AG08395 (cell line): ENCODE measurements around the gene CAMK1D.

Experiments
- DNase-seq: peaks from one replicate; pipeline ENCODE4 v3.0.0; 2012; ENCODE audit warnings: mixed read lengths, low spot score

CAMK1D gene

GRCh38 chr10:12597176-12597575 lies 247.8 kb downstream of the CAMK1D start:
- DNase-seq: no peak

GRCh38 chr10:12597788-12598765 lies 248.7 kb downstream of the CAMK1D start:
- no peak for DNase-seq

DNA sequence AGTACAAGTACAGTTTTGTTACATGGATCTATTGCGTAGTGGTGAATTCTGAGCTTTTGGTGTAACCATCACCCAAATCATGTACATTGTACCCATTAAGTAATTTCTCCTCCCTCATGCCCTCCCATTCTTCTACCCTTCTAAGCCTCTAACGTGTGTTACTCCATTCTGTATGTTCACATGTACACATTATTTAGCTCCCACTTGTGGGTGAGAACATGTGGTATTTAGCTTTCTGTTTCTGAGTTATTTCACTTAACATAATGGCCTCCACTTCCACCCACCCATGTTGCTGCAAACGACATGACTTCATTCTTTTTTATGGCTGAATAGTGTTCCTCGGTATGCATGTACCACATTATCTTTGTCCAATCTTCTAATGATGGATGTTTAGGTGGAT lies 251.3 kb downstream of the CAMK1D start:
- DNase-seq: no peak

GRCh38 chr10:12602521-12602920 lies 253.2 kb downstream of the CAMK1D start:
- DNase-seq: no peak

GRCh38 chr10:12603766-12604470 lies 254.6 kb downstream of the CAMK1D start:
- DNase-seq: no peak

GRCh38 chr10:12605580-12606405 lies 256.4 kb downstream of the CAMK1D start:
- peak; percentile 87 for DNase-seq

DNA sequence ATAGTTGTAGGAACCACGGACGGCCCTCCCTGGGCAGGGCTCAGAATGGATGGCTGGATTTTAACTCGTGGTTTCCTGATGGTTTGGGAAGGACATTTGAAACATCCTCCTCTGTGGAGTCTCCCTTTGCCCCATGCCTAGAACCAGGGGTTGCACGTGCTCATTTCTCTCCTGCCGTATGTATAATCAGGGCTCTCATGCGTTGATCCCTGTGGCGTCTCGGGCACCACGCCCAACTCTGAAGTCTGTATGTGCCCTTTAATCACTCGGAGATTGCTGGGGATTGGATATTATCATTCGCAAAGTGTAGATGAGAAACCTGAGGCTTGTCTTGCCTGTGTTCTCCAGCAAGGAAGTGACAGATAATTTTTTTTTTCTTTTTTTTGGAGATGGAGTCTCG lies 257.1 kb downstream of the CAMK1D start:
- DNase-seq: peak; percentile 17

DNA sequence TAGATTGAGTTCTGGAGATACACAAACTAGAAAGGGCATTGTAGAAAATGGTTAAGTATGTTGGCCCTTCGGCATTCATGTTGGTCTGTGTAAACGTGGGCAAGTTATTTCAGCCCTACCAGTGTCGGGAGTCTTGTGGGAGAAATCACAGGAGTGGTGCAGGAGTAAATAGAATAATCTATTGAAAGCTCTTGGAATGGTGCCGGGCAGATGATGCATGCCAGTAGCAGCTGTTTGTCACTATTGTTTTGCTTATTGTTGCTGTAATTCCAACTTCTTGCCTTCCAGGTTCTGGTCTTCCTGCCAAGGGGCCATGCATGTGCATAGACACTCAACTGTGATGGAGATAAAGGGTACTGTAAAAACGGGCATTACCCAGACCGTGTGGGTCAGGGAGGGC lies 259.4 kb downstream of the CAMK1D start:
- no peak for DNase-seq

- no peak for DNase-seq
Measured at GRCh38 chr10:12609435-12609834, 260.1 kb downstream of the CAMK1D start.

GRCh38 chr10:12613136-12613535 lies 263.8 kb downstream of the CAMK1D start:
- no peak for DNase-seq

DNA sequence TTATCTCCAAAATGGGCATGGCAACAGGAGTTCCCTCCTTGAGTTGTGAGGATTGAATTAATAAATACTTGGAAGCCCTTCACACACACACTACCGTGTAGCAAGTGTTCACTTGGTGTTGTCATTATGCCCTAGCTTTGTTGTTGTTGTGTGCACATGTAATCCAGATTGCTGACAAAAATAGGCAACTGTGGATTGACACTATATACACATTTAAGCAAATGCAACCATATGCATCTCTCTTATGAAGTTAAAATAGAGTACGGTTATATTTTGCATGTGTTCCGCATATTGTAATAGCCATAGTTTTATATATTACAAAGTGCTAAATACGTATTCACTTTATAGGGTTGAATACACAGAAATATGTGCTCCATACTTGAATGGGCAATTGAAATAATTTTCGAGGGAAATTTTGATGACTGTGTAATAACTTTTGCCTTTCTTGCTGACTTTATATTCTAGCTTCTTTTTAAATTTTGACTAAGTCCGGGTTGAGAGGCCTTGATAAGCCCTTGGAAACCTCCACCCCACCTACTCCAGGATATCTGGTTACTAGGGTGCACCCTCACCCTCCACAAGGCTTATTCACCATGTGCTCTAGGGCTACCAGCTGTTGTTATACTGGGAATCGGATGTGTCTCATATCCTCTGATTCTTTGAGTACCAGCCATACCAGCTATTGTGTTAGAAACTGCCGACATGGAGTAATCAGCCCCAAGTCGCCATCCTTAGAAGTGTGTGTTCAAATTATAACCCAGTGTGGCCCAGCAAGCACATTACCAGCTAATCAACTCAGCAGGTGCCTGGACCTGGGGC lies 265.0 kb downstream of the CAMK1D start:
- DNase-seq: no peak

DNA sequence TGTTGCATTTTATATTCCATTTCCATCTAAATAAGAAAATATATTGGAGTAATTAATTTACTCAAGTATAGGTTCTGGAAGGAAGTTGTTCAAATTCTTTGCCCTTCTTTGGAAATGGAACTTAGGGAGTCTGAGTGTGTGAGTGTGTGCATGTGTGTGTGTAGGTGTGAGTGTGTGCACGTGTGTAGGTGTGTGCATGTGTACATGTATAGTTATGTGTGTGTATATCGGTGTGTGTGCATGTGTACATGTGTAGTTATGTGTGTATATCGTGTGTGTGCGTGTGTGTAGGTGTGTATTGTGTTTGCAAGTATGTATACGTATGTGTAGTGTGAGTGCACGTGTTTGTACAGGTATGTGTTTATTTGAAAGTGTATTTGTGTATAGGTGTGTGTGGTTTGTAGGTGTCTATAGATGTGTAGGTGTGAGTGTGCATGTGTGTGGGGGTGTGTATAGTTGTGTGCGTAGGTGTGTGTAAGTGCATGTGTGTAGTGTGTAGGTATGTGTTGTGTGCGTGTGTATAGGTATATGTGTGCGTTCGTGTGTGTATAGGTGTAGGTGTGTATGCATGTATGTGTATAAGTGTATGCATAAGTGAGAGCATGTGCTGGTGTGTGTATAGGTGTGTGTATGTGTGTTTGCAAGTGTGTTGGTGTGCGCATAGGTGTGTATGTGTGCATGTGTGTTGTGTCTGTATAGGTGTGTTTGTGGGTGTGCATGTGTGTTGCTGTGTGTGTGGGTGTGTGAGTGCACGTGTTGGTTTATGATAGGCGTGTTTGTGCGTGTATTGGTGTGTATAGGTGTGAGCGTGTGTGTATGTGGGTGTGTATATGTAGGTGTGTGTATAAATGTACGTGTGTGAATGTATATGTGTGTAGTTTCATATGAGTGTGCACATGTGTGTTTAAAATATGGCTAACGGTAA lies 266.2 kb downstream of the CAMK1D start:
- DNase-seq: no peak

- no peak for DNase-seq
Measured at GRCh38 chr10:12617191-12618175, 268.1 kb downstream of the CAMK1D start.

DNA sequence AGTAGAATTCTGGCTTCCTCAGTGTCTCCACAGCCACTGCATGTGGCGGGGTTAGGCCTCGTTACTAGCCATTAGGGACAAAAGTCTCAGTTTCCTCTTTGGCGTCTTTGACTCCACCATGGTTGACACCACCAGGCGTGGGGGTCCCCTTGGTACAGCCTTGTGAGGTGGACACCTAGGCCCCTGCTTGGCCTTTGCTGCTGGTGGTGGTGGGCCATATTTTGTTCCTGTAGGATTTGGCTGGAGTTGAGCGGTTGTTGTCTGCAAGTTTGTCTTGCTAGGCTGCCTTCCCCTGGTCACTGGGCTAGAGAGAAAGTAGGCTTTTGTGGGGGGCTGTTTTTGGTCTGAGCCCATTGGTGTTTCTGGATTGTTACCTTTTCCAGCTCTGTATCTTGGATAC lies 272.7 kb downstream of the CAMK1D start:
- no peak for DNase-seq

- no peak for DNase-seq
Measured at GRCh38 chr10:12622691-12623090, 273.3 kb downstream of the CAMK1D start.

DNA sequence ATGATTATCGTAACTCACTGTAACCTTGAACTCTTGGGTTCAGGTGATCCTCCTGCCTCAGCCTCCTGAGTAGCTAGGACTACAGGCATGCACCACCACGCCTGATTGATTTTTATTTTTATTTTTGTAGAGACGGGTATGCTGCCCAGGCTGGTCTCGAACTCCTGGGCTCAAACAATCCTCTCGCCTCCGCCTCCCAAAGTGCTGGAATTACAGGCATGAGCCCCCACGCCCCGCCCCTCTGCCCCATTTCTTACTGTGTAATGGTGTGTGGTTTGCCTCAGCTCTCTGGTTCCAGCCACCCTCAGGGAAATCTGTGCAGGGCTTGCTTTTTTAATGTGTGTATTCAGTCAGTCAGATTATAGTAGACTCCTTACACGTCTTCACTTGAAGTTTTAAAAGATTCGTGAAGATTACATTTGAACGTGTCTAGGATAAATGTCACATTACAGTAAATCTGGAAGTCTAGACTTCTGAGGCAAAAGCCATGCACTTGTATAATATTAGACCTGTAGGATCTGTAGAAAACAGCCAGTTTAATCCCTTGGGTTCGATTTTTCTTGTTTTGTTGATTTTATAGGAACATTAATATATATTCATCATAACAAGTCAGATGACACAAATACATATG lies 276.2 kb downstream of the CAMK1D start:
- no peak for DNase-seq

GRCh38 chr10:12628153-12628552 lies 278.8 kb downstream of the CAMK1D start:
- DNase-seq: no peak

- no peak for DNase-seq
Measured at GRCh38 chr10:12628964-12629766, 279.8 kb downstream of the CAMK1D start.
